HFFc6 (cell line): ENCODE results near the gene UBE2Q1. TPM values are rescaled to one million over a fixed set of nuclear protein-coding genes. Genes with fewer than 3 reads are reported as not detected.

ENCODE experiments used
- DNase-seq: peaks from one replicate; pipeline ENCODE4 v3.0.0-alpha.2; 2018
- H3K27ac Mint-ChIP-seq: 2 replicates; pipeline ENCODE4 v1.8.0; 2020; ENCODE audit warnings: mild to moderate bottlenecking, mixed read lengths
- H3K27me3 Mint-ChIP-seq: 2 replicates; pipeline ENCODE4 v1.8.0; 2021; ENCODE audit warnings: mild to moderate bottlenecking, moderate library complexity, mixed read lengths; ENCODE audit not compliant: insufficient read depth
- H3K36me3 Mint-ChIP-seq: 2 replicates; pipeline ENCODE4 v1.8.0; 2021; ENCODE audit warnings: low read depth, mixed read lengths
- H3K4me1 Mint-ChIP-seq: 2 replicates; pipeline ENCODE4 v1.8.0; 2020; ENCODE audit warnings: low read depth, mixed read lengths
- H3K4me3 Mint-ChIP-seq: 2 replicates; pipeline ENCODE4 v1.8.0; 2020; ENCODE audit warnings: mild to moderate bottlenecking, moderate library complexity, mixed read lengths
- H3K9me3 Mint-ChIP-seq: 2 replicates; pipeline ENCODE4 v1.8.0; 2020; ENCODE audit warnings: mild to moderate bottlenecking, mixed read lengths
- total RNA-seq, 6 experiments: library from RNA; stranded (reverse); fragmentation: NEBNext Ultra II Directional; extraction: Animal tissue kit (Norgen Biotek cat#: 25700); gene quantifications; 2 replicates in 1 of 6; 3 replicates in 5 of 6; pipeline ENCODE4 v1.2.3, GENCODE V29; 2021
- TF ChIP-seq, protein P1 (sequence below): fragments of 200-600 bp; sonication (generic); IDR thresholded peaks from 2 replicates; pipeline ENCODE4 v1.5.0; 2021; ENCODE audit warnings: antibody characterized with exemption, mild to moderate bottlenecking

UBE2Q1 gene
- total RNA-seq, 6 experiments from 2014 or later, result 72.6 to 101 (median 91.5) TPM

DNA sequence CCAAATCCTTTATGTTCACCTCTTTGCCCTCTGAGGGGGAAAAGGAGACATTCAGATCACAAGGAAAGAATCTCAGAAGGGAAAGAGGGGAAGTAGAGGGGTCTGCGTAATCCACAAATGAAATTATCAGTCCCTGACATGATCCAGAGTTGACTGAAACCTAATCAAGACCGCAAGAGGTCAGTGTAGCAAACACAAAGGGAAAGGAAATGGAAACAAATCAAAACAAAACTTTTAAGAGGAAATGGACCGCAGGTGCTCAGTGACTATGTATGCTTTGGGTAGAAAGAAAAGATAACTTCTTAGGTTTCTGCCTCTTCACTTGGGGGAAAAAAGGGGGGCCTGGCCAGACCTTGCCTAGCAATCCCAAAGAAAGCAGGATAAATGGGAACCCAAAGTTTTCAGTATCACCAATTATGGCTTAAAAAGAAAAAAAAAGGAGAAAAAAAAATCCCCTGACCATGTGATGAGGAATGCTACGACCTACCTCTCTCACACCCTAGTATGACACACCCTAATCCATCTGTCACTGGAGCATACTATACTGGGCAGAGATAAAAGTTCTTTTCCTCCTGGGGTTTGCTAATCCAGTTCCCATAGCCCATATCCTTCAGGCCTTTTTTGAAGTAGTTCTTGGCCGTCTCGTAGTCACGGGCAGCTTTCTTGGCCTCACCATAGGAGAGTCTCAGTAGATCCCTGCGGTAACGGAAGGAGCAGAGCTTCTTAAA is 26.0 kb upstream of the UBE2Q1 start:
- no peak for DNase-seq
- TF ChIP-seq, protein P1, sequence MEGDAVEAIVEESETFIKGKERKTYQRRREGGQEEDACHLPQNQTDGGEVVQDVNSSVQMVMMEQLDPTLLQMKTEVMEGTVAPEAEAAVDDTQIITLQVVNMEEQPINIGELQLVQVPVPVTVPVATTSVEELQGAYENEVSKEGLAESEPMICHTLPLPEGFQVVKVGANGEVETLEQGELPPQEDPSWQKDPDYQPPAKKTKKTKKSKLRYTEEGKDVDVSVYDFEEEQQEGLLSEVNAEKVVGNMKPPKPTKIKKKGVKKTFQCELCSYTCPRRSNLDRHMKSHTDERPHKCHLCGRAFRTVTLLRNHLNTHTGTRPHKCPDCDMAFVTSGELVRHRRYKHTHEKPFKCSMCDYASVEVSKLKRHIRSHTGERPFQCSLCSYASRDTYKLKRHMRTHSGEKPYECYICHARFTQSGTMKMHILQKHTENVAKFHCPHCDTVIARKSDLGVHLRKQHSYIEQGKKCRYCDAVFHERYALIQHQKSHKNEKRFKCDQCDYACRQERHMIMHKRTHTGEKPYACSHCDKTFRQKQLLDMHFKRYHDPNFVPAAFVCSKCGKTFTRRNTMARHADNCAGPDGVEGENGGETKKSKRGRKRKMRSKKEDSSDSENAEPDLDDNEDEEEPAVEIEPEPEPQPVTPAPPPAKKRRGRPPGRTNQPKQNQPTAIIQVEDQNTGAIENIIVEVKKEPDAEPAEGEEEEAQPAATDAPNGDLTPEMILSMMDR, result no peak
- H3K27ac Mint-ChIP-seq, result no peak overlapping the region
- H3K4me3 Mint-ChIP-seq, result no peak overlapping the region
- no peaks in the 10 kb centered on the region; the same call in none of the 2 replicates for H3K27me3 Mint-ChIP-seq
- peaks cover 47% of the 10 kb centered on the region for H3K36me3 Mint-ChIP-seq
- H3K4me1 Mint-ChIP-seq, result peaks cover 12% of the 10 kb centered on the region; the same call in 1 of the 2 replicates
- no peaks in the 10 kb centered on the region for H3K9me3 Mint-ChIP-seq

DNA sequence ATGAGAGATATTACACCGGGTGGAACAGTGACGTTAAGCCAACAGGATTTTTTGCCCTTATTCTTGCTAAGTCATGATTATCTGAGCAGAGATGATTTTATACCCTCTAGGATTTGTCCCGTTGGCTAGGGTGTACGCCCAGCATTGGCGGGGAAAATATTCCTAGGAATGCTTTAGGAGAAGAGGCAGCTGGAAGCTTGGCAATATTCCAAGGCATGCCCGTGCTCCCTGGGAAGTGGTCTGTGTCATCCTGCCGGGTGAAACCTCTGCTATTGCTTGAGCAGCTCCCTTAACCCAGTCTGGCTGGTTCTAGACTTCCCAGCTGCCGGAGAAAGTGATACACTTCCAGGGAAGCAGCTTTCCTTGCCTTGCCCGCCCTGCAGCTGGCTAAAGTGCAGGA is 25.3 kb upstream of the UBE2Q1 start:
- Mint-ChIP-seq H3K9me3 (no peaks in the 10 kb centered on the region), H3K27me3 (no peaks in the 10 kb centered on the region; the same call in none of the 2 replicates), H3K27ac (no peak overlapping the region), H3K36me3 (peaks cover 52% of the 10 kb centered on the region), H3K4me1 (peaks cover 12% of the 10 kb centered on the region; the same call in 1 of the 2 replicates), H3K4me3 (no peak overlapping the region)
- TF ChIP-seq, protein P1, result no peak
- no peak for DNase-seq

DNA sequence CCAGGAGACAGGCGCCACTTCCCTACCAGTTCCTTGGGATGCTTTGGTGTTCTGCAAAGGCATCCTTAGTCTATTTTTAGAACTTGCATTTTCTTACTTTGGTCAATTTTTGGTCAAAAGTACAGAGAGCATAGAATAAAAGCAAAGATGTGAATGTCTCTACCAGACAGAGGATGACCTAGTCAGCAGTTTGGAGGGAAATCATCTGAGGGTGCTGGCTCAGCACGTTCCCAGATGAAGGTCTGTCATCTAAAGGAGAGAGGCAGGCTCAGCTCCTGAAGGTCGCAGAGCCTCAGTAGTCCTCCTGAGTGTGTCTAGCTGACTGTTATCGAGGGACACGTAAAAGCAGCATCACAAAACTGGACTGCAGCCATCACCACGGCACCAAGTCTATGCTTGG is 24.4 kb upstream of the UBE2Q1 start:
- Mint-ChIP-seq H3K27me3 (no peaks in the 10 kb centered on the region; the same call in 1 of the 2 replicates), H3K36me3 (peaks cover 56% of the 10 kb centered on the region), H3K9me3 (no peaks in the 10 kb centered on the region), H3K4me1 (peaks cover 12% of the 10 kb centered on the region; the same call in 1 of the 2 replicates), H3K4me3 (no peak overlapping the region), H3K27ac (no peak overlapping the region)
- TF ChIP-seq, protein P1, result no peak
- DNase-seq, result no peak

DNA sequence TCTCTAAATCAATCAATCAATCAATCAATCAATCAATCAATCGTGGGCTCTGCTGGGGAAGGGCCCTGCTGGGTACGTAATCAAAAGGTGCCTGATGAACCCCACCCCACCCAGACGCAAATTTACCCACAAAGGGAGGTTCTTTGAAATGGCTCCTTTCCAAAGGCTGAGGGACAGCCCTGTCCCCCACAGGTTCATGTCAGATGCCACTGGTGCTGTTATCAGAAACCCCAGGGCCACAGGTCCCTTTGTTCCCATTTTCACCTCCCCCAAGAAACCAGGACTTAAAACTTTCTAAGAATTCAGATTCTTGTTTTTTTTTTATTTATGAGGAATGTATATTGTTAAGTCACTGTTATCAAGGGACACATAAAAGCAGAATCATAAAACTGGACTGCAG is 23.3 kb upstream of the UBE2Q1 start:
- TF ChIP-seq, protein P1, result no peak

DNA sequence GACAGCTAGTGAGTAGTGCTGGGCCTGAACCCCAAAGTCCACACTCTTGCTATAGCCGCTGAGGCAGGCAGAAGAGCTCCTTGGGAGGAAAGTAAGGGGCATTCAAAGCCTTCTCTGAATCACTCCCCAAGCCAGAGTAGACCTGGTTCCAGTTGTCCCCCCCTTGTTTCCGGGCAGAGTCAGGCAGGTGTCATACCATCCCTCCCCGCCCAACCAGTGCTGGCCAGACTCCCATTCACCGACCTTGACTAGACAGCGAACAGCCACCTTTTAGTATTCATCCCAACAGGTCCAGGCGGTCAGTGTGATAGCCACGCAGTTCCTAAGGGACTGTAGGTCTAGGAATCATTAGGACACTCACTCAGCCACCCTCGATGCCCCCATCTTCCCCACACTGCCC is 20.9 kb upstream of the UBE2Q1 start:
- Mint-ChIP-seq H3K36me3 (peaks cover 28% of the 10 kb centered on the region), H3K27ac (no peak overlapping the region), H3K4me1 (peaks cover 22% of the 10 kb centered on the region), H3K27me3 (peaks cover 12% of the 10 kb centered on the region), H3K4me3 (no peak overlapping the region), H3K9me3 (no peaks in the 10 kb centered on the region)
- no peak for DNase-seq
- TF ChIP-seq, protein P1, result no peak

More for the DNA sequence above, 23.3 kb upstream of the UBE2Q1 start:
- Mint-ChIP-seq H3K4me1 (peaks cover 12% of the 10 kb centered on the region; the same call in 1 of the 2 replicates), H3K4me3 (no peak overlapping the region), H3K36me3 (peaks cover 46% of the 10 kb centered on the region), H3K27me3 (no peaks in the 10 kb centered on the region; the same call in 1 of the 2 replicates), H3K9me3 (no peaks in the 10 kb centered on the region), H3K27ac (no peak overlapping the region)
- DNase-seq, result no peak
